GM12874 (cell line): ENCODE measurements around the gene SUV39H2.

Experiments used
- TF ChIP-seq, protein P1 (sequence below): IDR thresholded peaks from 2 replicates; pipeline ENCODE4 v1.5.1; 2011; ENCODE audit warnings: low read depth, mild to moderate bottlenecking, control low read depth, low read length, moderate library complexity; ENCODE audit not compliant: insufficient read depth

Gene SUV39H2

DNA sequence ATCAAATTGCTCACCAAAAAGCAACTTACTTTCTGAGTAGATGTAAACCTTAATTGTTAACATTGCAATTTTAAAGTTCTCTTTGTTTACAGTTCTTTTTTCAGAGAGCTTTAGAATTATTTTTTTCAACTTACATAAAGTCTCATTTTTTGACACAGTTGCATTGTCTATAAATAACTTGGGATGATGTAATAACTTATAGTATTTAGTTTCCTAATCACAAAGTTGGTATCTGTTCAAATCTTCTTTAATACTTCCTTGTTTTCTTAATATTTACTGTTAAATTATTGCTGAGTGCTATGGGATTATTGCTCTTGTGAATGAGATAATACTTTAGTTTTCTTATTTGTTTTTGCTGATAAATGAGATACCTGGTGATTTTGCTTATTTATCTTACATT, 18.9 kb upstream of the SUV39H2 start:
- TF ChIP-seq, protein P1, sequence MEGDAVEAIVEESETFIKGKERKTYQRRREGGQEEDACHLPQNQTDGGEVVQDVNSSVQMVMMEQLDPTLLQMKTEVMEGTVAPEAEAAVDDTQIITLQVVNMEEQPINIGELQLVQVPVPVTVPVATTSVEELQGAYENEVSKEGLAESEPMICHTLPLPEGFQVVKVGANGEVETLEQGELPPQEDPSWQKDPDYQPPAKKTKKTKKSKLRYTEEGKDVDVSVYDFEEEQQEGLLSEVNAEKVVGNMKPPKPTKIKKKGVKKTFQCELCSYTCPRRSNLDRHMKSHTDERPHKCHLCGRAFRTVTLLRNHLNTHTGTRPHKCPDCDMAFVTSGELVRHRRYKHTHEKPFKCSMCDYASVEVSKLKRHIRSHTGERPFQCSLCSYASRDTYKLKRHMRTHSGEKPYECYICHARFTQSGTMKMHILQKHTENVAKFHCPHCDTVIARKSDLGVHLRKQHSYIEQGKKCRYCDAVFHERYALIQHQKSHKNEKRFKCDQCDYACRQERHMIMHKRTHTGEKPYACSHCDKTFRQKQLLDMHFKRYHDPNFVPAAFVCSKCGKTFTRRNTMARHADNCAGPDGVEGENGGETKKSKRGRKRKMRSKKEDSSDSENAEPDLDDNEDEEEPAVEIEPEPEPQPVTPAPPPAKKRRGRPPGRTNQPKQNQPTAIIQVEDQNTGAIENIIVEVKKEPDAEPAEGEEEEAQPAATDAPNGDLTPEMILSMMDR = no peak

DNA sequence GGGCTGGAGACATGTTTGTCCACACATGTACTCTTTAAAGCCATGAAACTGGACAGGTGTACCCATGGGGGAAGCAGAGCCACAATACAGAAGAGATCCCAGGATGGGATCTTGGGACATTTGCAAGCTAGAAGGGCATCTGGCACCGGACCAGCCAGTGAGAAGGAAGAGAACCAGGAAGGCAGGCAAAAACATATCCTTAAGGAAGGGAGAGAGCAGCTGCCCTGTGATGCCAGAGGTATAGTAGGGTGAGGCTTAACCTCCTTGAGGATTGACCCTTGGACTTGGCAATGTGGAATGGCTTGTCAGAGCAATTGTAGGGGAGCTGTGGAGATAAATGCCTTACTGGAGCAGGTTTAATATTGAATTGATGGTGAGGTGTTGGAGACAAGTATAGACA, 17.9 kb upstream of the SUV39H2 start:
- TF ChIP-seq, protein P1 = no peak

DNA sequence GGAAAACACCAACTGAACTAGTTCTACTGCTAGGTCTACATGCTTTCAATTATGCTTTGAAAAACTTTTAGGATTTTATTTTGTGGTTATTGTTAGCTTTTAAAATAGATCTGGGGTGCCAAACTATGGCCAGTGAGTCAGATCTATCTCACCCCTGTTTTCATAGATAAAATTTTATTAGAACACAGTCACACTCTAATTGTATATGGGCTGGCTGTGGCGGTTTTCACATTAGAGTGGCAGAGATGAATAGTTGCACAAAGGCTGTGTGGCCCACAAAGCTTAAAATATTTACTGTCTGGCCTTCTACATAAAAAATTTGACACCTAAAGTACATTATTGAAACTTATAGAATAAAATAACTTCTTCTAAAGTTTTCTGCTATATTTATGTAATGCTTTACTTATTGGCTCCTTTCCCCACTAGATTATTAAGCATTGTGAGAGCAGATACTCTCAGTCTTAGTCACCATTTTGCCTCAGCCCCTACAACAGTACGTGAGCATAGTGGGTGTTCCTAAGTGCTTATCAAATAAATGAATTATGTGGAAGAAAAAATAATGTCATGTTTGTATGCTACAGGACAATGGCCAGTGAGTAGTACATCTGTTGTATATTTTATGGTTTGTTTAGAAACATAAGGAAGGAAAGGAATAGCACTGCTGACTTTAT, 5.4 kb upstream of the SUV39H2 start:
- TF ChIP-seq, protein P1 = no peak

DNA sequence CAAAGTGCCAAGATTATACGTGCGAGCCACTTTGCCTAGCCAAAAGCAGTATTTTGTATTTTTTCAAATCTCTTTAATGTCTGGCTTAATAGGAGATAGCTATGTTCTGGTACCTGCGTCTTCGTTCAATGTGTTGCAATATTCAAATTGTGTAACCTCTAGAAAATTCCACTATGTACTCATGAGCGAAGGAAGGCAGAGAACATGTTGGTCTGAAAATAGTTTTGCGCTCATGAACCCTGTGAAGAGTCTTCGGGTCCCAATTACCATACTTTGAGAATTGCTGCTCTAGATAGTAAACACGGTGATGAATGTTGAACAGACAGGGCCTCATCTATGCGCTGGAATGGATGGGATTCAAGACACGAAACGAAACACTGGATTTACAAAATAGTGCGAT, 2.7 kb upstream of the SUV39H2 start:
- TF ChIP-seq, protein P1 = no peak

DNA sequence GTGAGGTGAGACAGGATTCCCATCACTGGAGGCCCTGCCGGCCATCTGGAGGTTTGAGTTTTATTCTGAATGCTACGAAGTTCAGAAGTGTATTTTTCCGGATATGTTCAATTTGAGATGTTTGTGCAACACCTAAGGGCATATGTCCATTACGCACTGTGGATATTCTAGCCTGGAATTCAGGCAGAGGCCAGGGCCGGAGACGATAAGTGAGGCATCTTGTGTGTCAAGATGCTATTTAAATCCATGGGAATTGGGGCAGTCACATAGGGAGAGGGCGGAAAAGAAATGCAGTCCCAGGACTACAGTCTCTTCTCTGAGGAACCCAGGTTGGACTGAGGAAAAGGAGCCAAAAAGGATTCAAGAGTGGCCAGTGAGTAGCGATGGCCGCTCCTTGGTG, 1.9 kb upstream of the SUV39H2 start:
- TF ChIP-seq, protein P1 = no peak

DNA sequence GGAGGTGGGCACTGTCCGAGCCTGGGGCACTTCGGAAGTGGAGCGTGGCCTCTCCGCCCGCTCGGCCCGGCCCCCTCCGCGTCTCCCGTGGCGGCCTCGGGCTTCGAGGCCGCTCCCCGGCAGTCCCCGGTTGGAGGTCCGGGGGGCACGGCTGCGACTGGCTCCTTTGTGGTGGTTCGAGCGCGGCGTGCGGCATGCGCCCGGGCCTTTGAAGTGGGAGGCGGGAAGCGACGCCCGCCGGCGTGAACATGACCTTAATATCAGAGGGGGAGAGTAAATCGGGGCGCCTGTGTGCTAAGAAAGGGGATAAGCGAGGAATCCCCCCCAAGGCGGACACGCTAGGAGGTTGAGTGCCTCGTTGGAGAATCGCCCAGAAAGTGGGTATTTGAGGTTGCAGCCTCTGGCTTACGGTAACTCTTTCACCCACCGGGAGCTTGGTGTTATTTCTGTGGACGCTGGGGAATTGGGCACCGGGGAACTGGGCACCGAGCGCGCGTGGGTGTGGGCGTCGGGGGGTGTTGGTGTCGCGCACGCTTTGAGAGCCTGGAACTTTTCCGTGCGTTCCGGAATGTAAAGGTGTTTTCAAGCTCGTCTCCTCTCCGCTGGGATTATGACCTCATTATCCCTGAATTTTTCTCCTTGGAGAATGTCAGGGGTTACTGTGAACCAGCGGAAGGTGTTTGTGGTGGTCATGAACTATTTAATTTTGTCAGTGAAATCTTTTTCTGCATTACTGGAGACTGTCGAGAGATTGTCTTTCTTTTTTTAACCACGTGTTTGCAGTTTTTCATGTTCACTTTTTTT, 660 bp downstream of the SUV39H2 start:
- TF ChIP-seq, protein P1 = no peak

DNA sequence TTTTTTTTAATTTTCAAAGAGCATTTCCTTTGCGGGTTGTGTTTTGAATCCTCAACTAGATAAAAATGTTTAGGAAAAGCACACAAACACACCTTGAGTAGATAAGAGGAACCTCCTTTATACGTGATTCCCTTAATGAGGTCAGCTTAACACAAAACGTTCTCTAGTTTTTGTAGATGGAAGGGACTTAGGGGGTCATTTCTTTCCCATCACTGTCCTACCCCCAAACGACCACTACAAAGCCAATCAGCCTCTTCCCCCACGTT, 1.2 kb downstream of the SUV39H2 start:
- TF ChIP-seq, protein P1 = no peak
